Umbilical cord (tissue), 2 donors: ENCODE measurements around the gene IMPA2. TPM values are rescaled to one million over a fixed set of nuclear protein-coding genes. Genes with fewer than 3 reads are reported as not detected.
"Not testable (repeated sequence)": the region's sequence is repeated elsewhere in the genome, so short reads cannot be mapped to it uniquely, and the experiment has no call there.

ENCODE experiments used
- DNase-seq: peaks from one replicate; pipeline ENCODE4 v3.0.0-alpha.2; 2015; ENCODE audit warnings: low spot score
- total RNA-seq: library from RNA; depleted of rRNA; stranded (reverse); fragments of >200 nt; gene quantifications from one replicate; pipeline ENCODE4 v1.2.3, GENCODE V29; 2014; ENCODE audit warnings: low replicate concordance; ENCODE audit not compliant: insufficient read depth

The IMPA2 gene
- total RNA-seq, 1 donor from 2014 or later: 79.0 TPM

DNA sequence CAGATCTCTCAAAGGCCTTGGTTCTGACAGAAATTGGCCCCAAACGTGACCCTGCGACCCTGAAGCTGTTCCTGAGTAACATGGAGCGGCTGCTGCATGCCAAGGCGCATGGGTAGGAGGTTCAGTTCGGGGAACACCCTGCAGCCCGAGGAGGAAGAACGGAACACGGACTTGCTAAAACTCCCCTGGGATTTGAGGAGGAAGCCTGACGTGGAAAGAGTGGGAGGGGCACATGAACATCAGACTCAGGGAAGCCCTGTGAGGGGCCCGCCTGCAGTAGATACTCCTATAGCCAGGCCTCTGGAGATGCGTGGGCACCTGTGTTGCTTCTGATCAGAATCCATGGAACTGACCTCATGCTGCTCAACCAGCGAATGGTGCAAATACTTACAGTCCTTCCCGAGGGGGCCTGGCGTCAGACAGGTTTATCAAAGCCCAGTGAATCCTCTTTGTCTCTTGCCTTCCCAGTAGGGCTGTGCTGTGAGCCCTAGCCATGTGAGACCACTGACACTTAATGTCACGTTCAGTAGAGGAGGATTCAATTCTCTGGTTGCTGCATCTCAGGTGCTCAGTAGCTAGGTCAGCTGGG lies 46.8 kb downstream of the IMPA2 start:
- peak; percentile 35 for DNase-seq

DNA sequence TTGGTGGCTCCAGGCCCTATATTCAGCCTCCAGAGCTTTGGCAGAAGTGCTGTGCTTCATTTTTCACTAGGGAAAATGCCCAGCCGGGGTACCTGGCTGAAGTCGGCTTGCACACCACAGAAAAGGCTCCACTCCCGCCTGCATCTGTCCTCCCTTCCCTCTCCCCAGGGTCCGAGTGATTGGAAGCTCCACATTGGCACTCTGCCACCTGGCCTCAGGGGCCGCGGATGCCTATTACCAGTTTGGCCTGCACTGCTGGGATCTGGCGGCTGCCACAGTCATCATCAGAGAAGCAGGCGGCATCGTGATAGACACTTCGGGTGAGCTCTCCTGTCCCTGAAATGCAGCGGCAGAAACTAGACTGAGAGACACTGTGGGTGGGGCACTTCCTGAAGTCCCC lies 47.4 kb downstream of the IMPA2 start:
- DNase-seq: no peak

DNA sequence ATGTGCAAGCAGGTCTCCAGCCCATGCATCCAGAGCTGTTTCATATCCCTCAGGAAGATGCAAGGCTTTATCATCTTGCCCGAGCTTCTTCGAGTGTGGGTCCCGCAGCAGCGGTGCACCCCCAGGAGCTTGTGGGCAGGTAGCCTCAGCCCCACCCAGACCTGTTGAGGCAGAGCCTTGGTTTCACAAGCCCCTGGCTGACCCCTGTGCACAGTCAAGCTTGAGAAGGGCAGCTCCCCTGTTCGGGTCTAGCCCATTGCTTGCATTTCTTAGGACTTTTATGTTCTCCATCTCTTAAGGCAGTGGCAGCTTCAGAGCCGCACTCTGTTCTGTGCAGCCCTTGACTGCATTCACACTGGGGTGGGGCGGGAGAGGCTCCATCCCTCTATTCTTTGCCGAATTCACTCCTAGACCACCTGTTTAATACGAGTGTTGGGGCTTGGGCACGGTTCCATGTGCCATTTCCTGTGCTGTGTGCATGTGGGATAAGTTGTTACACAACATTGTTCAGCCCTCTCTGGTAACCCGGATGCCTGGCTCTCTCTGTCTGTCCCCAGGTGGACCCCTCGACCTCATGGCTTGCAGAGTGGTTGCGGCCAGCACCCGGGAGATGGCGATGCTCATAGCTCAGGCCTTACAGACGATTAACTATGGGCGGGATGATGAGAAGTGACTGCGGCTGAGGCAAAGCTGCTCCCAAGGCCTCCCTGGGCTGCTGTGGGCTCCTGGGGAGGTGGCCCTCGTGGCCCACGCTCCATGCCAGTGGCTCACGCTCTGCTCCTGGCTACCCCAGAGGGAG lies 48.7 kb downstream of the IMPA2 start:
- DNase-seq: no peak

DNA sequence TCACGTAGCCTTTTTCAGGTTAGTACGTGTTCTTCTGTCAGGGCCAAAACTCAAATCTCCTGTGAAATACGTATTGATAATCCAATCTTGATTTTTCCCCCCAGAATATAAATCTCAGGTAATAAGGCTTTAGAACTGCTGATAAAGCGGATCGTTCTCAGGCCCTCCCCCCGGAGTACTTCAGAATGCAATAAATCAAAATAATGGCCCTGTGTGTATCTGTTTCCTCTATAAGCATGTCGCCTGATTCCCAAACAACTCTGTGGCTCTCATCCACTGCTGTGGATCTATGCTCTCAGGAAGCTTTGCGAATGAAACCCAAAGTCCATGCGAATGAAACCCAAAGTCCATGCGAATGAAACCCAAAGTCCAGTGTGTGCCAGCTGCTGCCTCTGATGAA lies 49.4 kb downstream of the IMPA2 start:
- DNase-seq: peak; percentile 38

DNA sequence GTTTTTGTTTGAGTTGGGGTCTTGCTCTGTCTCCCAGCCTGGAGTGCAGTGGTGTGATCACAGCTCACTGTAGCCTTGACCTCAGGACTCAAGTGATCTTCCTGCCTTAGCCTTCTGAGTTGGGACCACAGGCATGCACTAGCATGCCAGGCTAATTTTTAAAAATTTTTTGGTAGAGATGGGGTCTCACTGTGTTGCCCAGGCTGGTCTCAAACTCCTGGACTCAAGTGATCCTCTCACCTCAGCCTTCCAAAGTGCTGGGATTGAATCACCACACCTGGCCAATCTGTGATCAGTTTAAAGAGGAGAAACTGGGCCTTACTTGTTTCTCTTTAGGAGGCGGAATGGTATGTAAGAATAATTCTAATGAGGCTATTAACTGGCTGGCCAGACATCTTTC lies 49.9 kb downstream of the IMPA2 start:
- no peak for DNase-seq

DNA sequence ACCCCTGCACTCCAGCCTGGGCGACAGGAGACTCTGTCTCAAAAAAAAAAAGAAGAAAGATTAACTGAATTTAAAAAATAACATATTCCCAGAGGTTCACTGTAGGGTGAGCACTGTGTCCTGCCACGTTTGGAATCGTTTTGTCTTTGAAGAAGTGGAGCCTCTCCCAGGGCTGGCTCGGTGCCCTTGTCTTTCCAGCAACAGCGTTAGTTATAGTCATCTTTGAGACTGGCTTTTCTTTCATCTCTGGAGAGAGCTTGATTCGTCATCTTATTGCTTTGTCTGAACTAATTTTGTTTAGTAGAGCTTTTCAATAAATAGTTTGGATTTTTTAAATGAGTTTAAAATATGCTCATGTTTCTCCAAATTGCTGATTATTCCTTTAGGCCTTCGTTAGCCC lies 50.5 kb downstream of the IMPA2 start:
- DNase-seq: peak; percentile 96

DNA sequence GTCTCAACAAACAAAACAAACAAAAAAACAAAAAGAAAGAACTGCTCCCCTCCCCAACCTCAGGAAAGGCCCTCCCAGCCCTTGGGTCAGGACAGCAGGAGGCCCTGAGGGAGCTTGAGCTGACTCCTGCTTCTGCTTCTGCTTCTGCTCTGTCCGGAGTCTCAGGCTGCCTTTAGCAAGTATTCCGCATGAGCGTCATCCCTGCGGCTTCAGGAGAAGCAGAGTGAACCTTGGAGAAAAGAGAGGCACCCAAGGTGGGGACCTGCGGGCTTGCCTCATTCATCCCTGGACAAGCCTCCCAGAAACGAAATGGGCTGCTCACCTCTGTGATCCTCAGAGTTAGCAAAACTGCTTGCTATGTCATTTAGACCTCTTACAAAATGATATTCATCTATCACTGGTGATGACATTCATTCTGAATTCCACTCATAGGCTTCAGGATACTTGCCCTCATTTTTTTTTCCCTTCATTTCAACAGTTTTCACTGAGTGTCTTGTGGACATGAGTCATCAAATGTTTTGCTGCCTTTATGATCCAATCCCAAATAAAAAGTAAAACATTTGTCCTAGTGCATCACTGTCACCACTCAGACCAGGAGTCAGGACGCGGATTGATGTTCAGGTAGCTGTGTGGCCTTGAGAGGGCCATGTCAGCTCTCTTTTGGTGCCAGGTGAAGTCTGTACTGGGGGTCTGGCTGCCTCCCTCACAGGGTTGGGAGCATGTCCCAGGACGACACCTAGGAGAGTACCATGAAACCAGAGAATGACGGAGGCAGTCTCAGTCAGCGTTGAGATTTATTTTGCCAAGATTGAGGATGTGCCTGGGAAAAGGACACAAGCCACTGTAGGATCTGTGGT lies 51.7 kb downstream of the IMPA2 start:
- DNase-seq: peak; percentile 43

DNA sequence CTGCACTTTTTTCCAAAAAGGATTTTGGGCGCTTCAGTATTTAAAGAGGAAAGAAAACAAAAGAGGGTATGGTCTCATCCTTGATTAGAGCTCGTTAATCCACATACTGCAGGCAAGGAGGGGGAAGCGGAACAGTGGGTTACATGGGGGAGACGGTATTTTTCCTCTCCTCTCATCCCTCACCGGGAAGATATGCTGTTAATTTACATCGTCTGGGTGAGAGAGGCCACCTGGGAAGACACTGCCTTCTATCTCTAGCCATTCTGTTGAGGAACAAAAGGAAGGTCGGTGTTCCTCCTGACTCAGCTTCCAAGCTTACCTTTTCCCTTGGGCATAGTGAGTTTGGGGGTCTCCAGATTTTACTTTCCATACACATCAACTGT lies 52.3 kb downstream of the IMPA2 start:
- no peak for DNase-seq

DNA sequence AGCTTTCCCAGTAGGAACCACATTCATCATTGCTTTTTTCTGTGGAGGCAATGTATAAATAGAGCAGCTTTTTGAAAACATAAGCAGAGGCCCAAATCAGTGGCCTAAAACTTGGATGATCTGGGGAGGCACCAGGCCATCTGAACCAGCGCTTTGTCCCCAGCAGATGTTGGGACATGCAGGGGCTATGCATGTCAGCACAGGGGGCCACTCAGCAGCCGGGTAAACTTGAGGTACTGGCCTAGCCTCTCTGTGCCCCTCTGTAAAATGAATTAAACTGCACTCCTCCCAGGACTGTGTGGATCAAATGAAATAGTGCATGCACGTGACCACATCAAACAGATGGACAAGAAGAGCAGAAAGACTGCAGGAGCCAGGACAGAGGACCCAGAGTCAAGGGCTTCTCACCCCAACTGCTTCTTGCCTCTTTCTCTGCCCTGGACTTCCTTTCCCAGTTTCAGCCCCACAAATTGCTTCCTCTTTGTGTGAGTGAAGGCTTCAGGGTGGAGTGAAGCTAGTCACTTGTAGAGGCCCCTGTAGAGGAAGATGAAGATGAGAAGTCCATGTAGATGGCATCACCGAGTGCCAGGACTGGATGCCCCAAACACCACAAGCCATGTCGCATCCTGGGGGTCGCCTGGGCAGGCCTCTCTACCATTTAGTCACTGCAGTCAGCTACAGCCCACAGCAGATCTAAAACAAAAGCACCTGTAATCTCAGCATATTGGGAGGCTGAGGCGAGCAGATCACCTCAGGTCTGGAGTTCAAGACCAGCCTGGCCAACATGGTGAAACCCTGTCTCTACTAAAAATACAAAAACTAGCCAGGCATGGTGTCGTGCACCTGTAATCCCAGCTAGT lies 53.2 kb downstream of the IMPA2 start:
- no peak for DNase-seq

DNA sequence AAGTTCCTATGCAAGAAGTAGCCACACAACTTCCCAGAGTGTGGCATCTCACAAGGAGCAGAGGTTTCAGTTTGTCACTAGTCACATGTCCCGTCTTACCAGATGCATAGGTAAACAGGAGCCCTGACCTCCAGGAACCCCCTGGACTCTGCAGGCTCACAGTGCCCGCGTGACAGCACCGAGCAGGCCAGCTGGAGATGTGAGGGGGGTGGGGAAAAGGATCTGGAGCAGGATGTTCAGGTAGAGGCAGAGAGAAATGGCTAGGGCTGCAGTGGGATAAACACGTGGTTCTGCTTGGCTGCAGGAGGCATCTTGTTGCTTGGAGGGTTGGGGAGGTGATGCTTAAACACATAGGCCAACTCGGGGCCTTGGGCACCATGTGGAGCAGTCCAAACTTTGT lies 54.2 kb downstream of the IMPA2 start:
- DNase-seq: no peak

DNA sequence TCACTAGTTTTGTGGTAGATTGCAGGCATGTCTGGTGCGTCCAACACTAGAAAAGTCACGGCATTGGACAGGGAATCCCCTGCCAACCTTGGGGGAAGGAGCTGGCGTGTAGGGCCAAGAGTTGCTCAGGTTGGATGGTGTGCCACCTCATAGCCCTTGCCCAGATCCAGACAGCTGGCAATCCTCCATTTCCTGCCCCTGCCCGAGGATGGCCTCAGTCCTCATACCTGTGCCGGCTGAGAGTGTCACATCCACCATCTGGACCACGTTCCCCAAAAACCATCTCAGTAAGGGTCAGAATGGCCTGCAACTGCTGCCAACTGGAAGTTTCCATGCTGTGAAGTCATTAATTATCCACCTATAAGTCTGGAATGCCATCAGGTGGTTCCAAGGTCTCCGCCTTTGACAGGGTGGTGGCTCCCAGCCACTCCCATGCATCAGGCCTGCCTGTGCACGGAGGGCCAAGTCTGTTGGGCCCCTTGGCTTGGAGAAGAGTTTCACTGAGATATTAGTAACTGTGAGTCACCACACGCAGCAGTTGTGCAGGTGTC lies 55.0 kb downstream of the IMPA2 start:
- DNase-seq: no peak

DNA sequence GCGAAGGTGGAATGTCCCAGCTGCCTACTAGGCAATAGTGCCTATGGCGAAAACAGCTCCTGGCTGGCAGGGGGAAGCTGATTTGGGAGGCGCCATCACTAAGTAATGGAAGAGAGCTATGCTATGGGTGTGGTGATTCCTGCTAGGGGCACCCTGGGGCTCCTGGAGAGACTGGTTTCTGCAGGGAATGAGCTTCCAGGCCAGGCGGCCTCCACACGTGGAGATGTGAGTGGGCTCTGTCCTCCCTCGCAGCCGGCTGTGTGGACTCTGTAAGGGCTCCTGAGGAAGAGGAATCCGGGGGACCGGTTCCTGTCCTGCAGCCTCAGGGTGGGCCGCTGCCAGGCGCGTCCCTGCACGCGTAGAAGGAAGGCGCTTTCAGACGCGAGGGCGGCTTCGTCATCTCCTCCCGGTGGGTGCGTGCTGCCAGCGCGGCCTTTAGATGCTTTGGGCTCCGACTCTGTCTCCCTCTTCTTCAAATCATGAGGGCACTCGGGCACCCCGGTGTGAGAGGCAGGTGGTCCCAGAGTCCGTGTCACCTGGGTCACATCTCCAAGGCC lies 56.9 kb downstream of the IMPA2 start:
- peak; percentile 37 for DNase-seq

DNA sequence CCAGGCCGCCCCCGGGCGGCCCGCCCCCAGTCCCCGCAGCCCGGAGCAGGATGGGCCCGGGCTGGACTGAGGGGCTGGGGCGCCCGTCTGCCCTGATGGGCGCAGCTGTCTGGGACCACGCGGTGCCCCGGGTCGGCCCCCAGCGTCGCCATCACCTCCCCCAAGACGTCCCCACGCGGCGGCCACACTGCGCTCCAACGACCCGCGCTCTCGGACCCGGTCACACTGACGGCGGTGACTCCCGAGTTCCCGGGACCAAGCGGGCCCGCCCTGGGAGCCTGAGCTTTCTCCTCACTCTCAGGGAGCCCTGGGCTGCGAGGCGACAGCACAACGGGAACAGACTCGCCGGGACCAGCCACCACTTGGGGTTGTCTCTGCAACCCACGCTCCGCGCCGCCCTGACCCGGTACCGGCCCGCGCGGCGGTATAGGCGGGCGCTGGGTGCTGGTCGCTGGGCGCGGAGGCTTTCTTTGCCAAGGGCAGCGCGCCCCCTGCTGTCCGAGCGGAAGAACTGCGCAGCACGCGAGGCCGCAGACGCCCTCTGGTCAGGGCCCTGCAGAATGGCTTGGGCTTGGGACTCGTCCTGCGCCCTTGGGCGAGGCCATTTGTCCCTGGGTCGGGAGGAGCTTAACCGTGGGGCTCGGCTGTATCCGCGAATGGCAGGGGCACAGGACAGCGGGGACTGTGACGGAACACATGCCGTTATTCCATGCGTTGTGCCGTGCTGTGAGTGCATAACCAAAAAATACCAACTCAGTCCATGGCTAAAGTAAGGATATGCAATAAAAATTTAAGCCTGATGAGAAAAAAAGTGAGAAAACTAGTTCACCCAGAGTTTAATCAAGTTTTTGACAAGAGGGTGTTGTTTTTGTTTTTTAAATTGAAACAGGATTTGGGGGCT lies 57.6 kb downstream of the IMPA2 start:
- DNase-seq: peak; percentile 73

DNA sequence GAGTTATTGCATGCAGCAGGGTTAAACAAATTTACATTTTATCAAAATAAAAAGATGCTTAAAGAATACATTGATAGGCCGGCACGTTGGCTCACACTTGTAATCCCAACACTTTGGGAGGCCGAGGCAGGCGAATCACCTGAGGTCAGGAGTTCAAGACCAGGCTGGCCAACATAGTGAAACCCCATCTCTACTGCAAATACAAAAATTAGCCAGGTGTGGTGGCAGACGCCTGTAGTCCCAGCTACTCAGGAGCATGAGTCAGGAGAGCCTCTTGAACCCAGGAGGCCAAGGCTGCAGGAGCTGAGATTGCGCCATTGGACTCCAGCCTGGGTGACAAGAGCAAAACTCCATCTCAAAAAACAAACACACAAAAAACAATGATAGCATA lies 58.2 kb downstream of the IMPA2 start:
- DNase-seq: not testable (repeated sequence)

DNA sequence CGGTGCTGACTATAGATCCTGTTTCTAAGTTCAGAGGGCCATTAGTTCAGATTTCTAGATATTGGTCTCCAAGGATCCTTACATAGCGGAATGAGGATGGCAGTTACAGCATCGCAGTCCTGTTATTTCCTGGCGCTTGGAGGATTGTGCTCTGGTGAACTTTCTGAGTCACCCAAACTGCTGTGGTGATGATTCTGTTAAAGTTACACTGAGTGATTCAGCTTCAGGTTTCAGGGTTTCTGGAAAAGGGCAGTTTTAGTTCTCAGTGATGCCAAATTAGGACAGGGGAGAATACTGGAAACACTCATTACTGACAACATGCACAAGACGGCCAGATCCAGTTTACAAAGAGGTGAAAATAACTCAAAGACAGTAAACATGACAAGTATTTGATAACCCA lies 60.3 kb downstream of the IMPA2 start:
- DNase-seq: peak; percentile 40

DNA sequence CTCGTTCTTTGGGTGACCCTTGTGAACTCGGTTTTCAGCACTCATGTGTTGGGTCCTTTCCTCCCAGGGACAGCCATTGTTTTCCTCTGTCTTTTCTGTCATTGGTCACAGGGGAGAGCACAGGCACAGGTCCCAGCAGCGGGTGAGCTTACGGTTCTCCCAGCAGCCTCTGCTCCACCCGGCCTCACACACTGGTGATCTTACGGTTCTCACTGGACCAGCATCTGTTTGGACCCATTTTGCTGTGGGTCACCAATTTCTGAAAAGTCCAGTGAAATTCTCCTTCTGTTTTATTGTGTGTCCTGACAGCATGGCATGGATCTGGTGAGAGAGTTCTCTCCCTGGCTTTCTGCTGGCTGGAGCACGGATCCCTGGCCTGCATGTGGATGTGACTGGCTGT lies 62.5 kb downstream of the IMPA2 start:
- no peak for DNase-seq

DNA sequence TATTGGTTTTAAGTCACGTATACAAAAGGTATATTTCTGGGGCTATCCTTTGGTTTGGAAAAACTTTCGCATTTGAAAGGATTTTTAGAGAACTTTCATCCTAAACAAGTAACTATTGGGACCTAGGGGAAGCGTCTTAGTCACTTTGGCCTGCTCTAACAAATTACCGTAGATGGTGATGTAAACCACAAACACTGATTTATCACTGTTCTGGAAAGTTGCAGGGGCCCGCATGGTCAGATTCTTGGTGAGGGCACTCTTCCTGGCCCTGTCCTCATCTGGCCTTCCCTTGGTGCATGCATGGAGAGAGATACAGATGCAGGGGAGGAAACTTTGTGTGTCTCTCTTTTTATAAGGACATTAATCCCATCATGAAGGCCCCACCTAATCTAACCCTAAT lies 63.3 kb downstream of the IMPA2 start:
- no peak for DNase-seq

DNA sequence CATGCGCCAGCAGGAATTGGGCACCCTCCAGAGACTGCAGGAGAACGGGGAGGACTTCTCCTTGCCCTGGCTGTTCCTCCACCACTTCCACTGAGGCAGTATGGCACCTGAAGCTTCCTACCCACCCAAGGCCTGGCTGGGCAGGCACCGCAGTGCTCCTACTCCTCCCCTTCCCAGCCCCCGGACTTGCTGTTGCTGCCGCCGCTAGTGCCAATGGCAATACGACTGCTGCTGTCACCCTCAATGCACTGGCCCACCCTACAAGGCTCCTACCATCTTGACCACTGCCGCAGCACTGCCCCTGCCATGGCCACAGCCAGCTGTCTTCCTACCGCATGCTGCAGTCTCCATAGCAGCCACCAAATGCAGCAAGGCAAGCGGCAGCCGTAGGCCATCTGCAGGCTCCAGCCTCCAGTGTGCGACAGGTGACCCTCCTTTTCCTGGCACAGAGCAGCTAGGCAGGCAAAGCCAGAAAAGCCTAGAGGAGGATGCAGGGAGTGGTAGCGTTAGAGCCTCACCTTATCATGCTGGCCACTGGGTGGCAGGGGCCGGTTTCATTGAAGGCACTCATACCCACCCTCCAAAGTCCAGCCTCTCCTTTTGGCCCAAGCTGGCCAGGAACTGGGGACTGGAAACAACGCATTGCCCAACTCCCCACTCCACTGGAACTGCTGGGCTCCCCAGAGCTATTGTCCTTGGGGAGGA lies 64.9 kb downstream of the IMPA2 start:
- DNase-seq: no peak

DNA sequence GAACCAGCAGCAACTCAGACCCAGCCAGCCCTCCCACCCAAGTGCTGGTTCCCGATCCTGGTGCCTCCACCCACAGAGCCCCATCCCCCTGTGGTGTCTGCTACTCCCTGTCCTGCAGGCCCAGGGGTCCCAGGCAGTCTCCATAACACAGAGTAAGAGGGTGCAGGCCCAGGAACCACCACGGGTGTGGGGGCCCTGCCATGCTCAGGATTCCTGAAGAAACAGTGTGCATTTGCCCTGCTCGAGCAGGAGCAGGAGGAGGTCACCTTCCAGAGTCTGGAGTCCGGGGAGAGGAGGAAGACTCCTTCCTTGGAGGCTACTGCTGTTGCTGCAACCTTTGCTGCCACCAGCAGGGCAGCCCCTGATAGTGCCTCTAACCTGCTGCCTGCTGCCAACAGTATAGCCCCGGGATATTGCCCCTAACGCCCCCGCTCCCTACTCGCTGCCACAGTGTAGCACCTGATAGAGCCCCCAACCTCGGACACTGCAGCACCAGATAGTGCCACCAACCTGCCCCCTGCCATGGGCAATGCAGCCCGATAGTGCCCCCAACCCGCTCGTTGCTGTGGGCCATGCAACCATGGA lies 65.5 kb downstream of the IMPA2 start:
- no peak for DNase-seq
